GM18951 (cell line): Measurements from ENCODE around the gene SPCS2.

ENCODE experiments used
- POLR2A ChIP-seq: IDR thresholded peaks from 4 replicates; pipeline ENCODE4 v1.6.1; 2011; ENCODE audit warnings: mild to moderate bottlenecking; ENCODE audit not compliant: insufficient read length, insufficient read depth; ENCODE audit errors: extremely low read depth
- in situ Hi-C: fragments of 300-500 bp; cut with MboI; formaldehyde crosslinking; loops from one replicate; pipeline ENCODE4 v1.12.0; 2022; ENCODE audit warnings: low sequenced_read_pairs, mixed read lengths, inconsistent platforms; ENCODE audit not compliant: unreplicated experiment

Gene SPCS2

DNA sequence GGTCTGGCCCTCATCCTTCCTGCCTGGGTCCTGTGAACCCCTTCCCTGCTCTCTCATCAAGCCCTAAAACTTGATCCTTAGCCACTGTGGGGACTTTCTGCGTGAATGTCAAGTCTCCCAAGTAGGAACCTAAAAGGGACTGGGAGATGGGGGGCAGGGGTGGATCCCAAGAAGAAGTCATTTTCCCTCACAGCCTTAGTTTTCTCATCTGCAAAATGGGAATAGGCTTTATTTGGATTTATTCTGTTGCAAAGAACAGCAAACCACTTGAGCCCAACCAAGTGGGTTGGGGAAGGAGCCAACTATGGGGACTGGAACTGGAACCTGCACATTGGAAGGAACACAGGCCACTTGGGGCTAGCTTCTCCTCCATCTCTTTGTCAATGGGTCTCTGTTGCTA is 76.5 kb downstream of the SPCS2 start:
- TF ChIP-seq POLR2A: no peak
- in situ Hi-C loops: loop anchor here (10.0 kb wide), 1 partner anchor 179 kb away; no protein-coding TSS in a partner anchor

DNA sequence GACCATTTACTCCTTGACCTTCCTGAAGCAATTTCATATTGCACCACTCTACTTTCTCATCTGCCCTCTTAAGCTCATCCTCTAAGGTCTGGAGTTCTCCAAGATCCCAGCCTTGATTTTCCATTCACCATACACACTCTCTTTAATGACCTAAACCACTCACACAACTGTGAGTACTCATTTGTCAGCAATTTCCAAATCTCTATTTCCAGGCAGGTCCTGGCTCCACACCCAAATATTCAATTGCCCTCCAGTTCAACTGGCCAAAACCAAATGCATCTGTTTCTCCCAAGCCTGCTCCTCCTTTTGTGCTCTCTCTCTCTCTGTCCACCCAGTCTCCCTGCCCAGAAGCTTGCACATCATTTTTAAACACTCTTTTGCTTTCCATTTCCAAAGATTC is 79.3 kb downstream of the SPCS2 start:
- no peak for TF ChIP-seq POLR2A
- in situ Hi-C loops: loop anchor here (10.0 kb wide), 1 partner anchor 176 kb away; no protein-coding TSS in a partner anchor
